Panc1 (cell line): Measurements from ENCODE around the gene RASGEF1C. TPM values are rescaled to one million over a fixed set of nuclear protein-coding genes. Genes with fewer than 3 reads are reported as not detected.

ENCODE experiments used
- ATAC-seq: fragments of 200-7000 bp; cut with Tn5 transposase; 2 replicates; pipeline ENCODE4 v1.9.1; 2020; ENCODE audit warnings: mild to moderate bottlenecking, moderate library complexity
- BruUV-seq: library from RNA; stranded (reverse); fragments of 400-500 nt; replicated peaks from 2 replicates; lab custom pipeline; 2021; lab: Mats Ljungman, UMichigan
- CTCF ChIA-PET: fragments of 300-600 bp; sonication (Branson Sonifier 250); formaldehyde crosslinking; loops from one replicate; lab custom pipeline; 2022; ENCODE audit warnings: antibody characterized with exemption; lab: Charles Lee
- POLR2A ChIA-PET: fragments of 300-600 bp; sonication (Branson Sonifier 250); formaldehyde crosslinking; loops from one replicate; lab custom pipeline; 2022; ENCODE audit warnings: antibody characterized with exemption; lab: Charles Lee
- DNase-seq: peaks from one replicate; pipeline ENCODE4 v3.0.0-alpha.2; 2010; ENCODE audit warnings: low read depth, low spot score
- H3K27ac ChIP-seq: 2 replicates; pipeline ENCODE4 v1.5.1; 2011; ENCODE audit warnings: mild to moderate bottlenecking, low read length, inconsistent platforms
- H3K27me3 ChIP-seq: fragments of 200-500 bp; sonication (Bioruptor generic); 2 replicates; pipeline ENCODE4 v1.6.0; 2014; ENCODE audit warnings: low read length, inconsistent platforms; ENCODE audit not compliant: control insufficient read depth, insufficient read depth
- H3K36me3 ChIP-seq: fragments of 200-500 bp; sonication (Bioruptor generic); 2 replicates; pipeline ENCODE4 v1.5.1; 2014; ENCODE audit warnings: inconsistent platforms, mild to moderate bottlenecking, low read length, moderate library complexity; ENCODE audit not compliant: control insufficient read depth, insufficient read depth
- H3K4me1 ChIP-seq: 2 replicates; pipeline ENCODE4 v1.5.1; 2011; ENCODE audit warnings: inconsistent platforms, mild to moderate bottlenecking, low read length, moderate library complexity; ENCODE audit not compliant: control insufficient read depth, insufficient read depth
- H3K4me3 ChIP-seq, 2 experiments: 2 replicates each; pipeline ENCODE4 v1.5.1; 2011 to 2012; ENCODE audit warnings: low read depth in 2 of 2, low read length in 2 of 2, mild to moderate bottlenecking in 2 of 2, inconsistent platforms in 1 of 2, moderate library complexity in 1 of 2
- H3K9me3 ChIP-seq: fragments of 200-500 bp; sonication (Bioruptor generic); 2 replicates; pipeline ENCODE4 v1.5.1; 2014; ENCODE audit warnings: low read depth, mild to moderate bottlenecking, inconsistent platforms, low read length, moderate library complexity; ENCODE audit not compliant: control insufficient read depth, insufficient read depth
- POLR2AphosphoS5 ChIP-seq: IDR thresholded peaks from 2 replicates; pipeline ENCODE4 v1.6.1; 2012; ENCODE audit warnings: mild to moderate bottlenecking, low read depth, low read length, moderate library complexity
- SIN3A ChIP-seq: IDR thresholded peaks from 2 replicates; pipeline ENCODE4 v1.6.1; 2012; ENCODE audit warnings: low read depth, mild to moderate bottlenecking, low read length, moderate library complexity, borderline replicate concordance; ENCODE audit not compliant: insufficient read depth
- TCF7L2 ChIP-seq: IDR thresholded peaks from 2 replicates; pipeline ENCODE4 v1.6.1; 2011; ENCODE audit warnings: mild to moderate bottlenecking, low read depth, low read length, inconsistent platforms
- in situ Hi-C: cut with HindIII; loops from 2 replicates; pipeline ENCODE4 v1.10.0; 2016; ENCODE audit warnings: low sequenced_read_pairs, low pct_unique_long_range_greater_than_20kb
- intact Hi-C: fragments of 100-400 bp; cut with micrococcal nuclease; formaldehyde crosslinking; loops from one replicate; pipeline ENCODE4 v1.10.0; 2022; ENCODE audit not compliant: unreplicated experiment
- total RNA-seq: library from RNA; stranded (reverse); gene quantifications from one replicate; pipeline ENCODE4 v1.2.1, GENCODE V29; 2021; ENCODE audit not compliant: unreplicated experiment
- TF ChIP-seq, protein P1 (sequence below), 2 experiments: IDR thresholded peaks; 2 replicates each; pipeline ENCODE4 v1.6.1; 2011 to 2012; ENCODE audit warnings: low read depth in 2 of 2, control low read depth in 1 of 2, low read length in 1 of 2, mild to moderate bottlenecking in 1 of 2, moderate library complexity in 1 of 2; ENCODE audit not compliant: insufficient read depth in 1 of 2
- TF ChIP-seq, protein P2 (sequence below): fragments of 450-650 bp; IDR thresholded peaks from 2 replicates; pipeline ENCODE4 v1.5.1; 2017; ENCODE audit warnings: mild to moderate bottlenecking

The RASGEF1C gene
- total RNA-seq, 1 experiment from 2014 or later = 0.49 TPM

DNA sequence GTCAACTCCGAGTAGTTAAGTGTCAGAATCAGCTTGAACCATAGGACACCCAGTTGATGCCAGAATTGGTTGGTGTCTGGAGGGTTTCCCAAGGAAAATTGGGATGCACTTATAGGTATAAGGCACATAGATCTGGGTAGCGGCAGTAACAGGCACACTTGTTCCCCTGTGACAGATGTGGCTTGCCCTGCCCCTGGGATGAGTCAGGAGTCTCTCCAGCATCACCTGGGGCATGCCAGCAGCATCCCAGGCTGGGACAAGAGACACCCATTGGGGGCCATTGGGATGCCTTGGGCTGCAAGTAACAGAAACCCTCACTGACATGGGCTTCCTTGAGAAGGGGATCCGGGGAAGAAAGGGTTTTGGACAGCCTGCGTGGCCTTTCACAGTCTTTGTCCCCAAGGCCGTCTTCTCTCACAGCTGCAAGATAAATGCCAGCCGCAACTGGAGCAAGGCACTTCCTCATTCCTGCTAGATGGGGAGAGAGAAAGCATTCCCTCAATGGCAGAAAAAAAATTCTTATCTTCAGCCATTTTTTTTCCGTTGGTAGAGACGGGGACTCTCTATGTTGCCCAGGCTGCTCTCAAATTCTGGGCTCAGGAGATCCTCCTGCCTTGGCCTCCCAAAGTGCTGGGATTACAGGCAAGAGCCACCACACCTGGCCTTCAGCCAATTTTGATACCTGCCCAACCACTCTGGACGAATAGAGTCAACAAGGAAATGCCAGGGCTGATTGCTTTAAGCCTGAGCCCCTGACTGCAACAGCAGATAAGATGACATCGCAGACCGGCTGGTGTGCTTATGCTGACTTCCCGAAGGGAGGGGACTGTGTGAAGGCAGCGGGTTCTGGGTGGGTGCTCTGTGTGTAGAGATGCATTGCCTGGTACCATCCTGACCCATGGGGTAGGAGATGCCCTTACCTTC, 124.1 kb downstream of the RASGEF1C start:
- no TSS peak for BruUV-seq
- TF ChIP-seq, protein P1, sequence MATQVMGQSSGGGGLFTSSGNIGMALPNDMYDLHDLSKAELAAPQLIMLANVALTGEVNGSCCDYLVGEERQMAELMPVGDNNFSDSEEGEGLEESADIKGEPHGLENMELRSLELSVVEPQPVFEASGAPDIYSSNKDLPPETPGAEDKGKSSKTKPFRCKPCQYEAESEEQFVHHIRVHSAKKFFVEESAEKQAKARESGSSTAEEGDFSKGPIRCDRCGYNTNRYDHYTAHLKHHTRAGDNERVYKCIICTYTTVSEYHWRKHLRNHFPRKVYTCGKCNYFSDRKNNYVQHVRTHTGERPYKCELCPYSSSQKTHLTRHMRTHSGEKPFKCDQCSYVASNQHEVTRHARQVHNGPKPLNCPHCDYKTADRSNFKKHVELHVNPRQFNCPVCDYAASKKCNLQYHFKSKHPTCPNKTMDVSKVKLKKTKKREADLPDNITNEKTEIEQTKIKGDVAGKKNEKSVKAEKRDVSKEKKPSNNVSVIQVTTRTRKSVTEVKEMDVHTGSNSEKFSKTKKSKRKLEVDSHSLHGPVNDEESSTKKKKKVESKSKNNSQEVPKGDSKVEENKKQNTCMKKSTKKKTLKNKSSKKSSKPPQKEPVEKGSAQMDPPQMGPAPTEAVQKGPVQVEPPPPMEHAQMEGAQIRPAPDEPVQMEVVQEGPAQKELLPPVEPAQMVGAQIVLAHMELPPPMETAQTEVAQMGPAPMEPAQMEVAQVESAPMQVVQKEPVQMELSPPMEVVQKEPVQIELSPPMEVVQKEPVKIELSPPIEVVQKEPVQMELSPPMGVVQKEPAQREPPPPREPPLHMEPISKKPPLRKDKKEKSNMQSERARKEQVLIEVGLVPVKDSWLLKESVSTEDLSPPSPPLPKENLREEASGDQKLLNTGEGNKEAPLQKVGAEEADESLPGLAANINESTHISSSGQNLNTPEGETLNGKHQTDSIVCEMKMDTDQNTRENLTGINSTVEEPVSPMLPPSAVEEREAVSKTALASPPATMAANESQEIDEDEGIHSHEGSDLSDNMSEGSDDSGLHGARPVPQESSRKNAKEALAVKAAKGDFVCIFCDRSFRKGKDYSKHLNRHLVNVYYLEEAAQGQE (IDR thresholded peaks at IDR 0.05; ENCODE audit: insufficient read depth in 1 of 2, low read depth in 2 of 2, low read length in 1 of 2) = no peak
- no peak for TF ChIP-seq TCF7L2
- TF ChIP-seq POLR2AphosphoS5 = no peak
- TF ChIP-seq SIN3A = no peak
- TF ChIP-seq, protein P2, sequence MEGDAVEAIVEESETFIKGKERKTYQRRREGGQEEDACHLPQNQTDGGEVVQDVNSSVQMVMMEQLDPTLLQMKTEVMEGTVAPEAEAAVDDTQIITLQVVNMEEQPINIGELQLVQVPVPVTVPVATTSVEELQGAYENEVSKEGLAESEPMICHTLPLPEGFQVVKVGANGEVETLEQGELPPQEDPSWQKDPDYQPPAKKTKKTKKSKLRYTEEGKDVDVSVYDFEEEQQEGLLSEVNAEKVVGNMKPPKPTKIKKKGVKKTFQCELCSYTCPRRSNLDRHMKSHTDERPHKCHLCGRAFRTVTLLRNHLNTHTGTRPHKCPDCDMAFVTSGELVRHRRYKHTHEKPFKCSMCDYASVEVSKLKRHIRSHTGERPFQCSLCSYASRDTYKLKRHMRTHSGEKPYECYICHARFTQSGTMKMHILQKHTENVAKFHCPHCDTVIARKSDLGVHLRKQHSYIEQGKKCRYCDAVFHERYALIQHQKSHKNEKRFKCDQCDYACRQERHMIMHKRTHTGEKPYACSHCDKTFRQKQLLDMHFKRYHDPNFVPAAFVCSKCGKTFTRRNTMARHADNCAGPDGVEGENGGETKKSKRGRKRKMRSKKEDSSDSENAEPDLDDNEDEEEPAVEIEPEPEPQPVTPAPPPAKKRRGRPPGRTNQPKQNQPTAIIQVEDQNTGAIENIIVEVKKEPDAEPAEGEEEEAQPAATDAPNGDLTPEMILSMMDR = no peak
- POLR2A ChIA-PET = no interaction called here
- no peak for DNase-seq
- in situ Hi-C loops = no loop called here
- H3K36me3 ChIP-seq = no peaks in the 10 kb centered on the region
- H3K27me3 ChIP-seq = no peaks in the 10 kb centered on the region
- no peak overlapping the region for H3K4me3 ChIP-seq
- H3K9me3 ChIP-seq = no peaks in the 10 kb centered on the region
- CTCF ChIA-PET = no interaction called here
- intact Hi-C loops = no loop called here
- no peaks in the 10 kb centered on the region for H3K4me1 ChIP-seq
- H3K27ac ChIP-seq = no peak overlapping the region
- ATAC-seq = no peak; the same call in 1 of the 2 replicates

DNA sequence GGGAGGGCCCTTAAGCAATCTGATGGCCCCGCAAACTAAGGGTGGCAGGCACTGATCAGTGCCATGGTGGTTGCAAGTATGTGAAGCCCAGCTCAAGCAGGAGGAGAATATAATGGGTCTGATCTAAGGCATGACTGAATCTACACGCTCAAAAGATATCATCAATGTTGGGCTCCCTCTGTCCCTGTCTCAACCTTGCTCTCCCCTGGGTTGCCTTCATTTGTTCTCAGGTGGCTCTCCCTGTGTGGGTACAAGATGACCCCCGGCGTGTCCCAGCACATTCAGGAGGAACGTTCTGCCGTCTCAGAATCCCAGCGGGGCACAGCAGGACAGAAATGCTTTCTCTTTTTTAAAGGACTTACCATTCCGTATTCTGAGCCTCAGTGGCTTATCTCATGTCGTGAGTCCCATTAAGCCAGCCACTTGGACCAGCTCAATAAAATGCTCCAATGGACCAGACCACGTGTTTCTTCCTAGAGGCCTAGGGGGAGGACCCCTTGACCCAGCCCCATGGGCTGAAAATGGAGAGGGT, 125.4 kb downstream of the RASGEF1C start:
- H3K27me3 ChIP-seq = no peaks in the 10 kb centered on the region; the same call in 1 of the 2 replicates
- CTCF ChIA-PET = no interaction called here
- POLR2A ChIA-PET = no interaction called here
- intact Hi-C loops = no loop called here
- no peak overlapping the region for H3K27ac ChIP-seq
- TF ChIP-seq POLR2AphosphoS5 = no peak
- TF ChIP-seq, protein P1 (IDR thresholded peaks at IDR 0.05; ENCODE audit: insufficient read depth in 1 of 2, low read depth in 2 of 2, low read length in 1 of 2) = no peak
- TF ChIP-seq, protein P2 = no peak
- TF ChIP-seq SIN3A = no peak
- no peak for TF ChIP-seq TCF7L2
- H3K36me3 ChIP-seq = no peaks in the 10 kb centered on the region
- no TSS peak for BruUV-seq
- H3K4me1 ChIP-seq = no peaks in the 10 kb centered on the region
- DNase-seq = no peak
- in situ Hi-C loops = no loop called here
- no peak for ATAC-seq
- H3K9me3 ChIP-seq = no peaks in the 10 kb centered on the region
- no peak overlapping the region for H3K4me3 ChIP-seq
